Activated T-cell treated with anti-CD3 and anti-CD28 coated beads, Interleukin-2, amount 50 U/mL, for 72 hours (primary cell): Measurements from ENCODE around the gene HNRNPA1. TPM values are rescaled to one million over a fixed set of nuclear protein-coding genes. Genes with fewer than 3 reads are reported as not detected.
"Not testable (repeated sequence)": the region's sequence is repeated elsewhere in the genome, so short reads cannot be mapped to it uniquely, and the experiment has no call there.

Experiments used
- ATAC-seq, 2 donors: fragments of 150-1000 bp; cut with Tn5 transposase; replicated peaks in 1 of 2; 2 replicates each; pipeline ENCODE4 v1.10.0; 2021; ENCODE audit warnings: moderate library complexity in 2 of 2, mild to moderate bottlenecking in 1 of 2
- DNase-seq, 2 donors: peaks; one replicate each; pipeline ENCODE4 v3.0.0; 2021 to 2022; ENCODE audit warnings: mixed read lengths in 1 of 2
- H3K27ac Mint-ChIP-seq: one replicate; pipeline ENCODE4 v1.8.0; 2022; ENCODE audit warnings: mild to moderate bottlenecking, moderate library complexity, mixed read lengths
- H3K27me3 Mint-ChIP-seq: one replicate; pipeline ENCODE4 v1.8.0; 2022; ENCODE audit warnings: low read depth, mixed read lengths
- H3K36me3 Mint-ChIP-seq, 2 donors: one replicate each; pipeline ENCODE4 v1.8.0; 2022; ENCODE audit warnings: mixed read lengths in 2 of 2, mild to moderate bottlenecking in 1 of 2; ENCODE audit not compliant: insufficient read depth in 2 of 2
- H3K4me1 Mint-ChIP-seq: one replicate; pipeline ENCODE4 v1.8.0; 2022; ENCODE audit warnings: low read depth, mixed read lengths
- H3K4me3 Mint-ChIP-seq, 2 donors: one replicate each; pipeline ENCODE4 v1.8.0; 2022; ENCODE audit warnings: mild to moderate bottlenecking in 2 of 2, mixed read lengths in 2 of 2, moderate library complexity in 2 of 2
- H3K9me3 Mint-ChIP-seq, 2 donors: one replicate each; pipeline ENCODE4 v1.8.0; 2022; ENCODE audit warnings: mixed read lengths in 2 of 2
- total RNA-seq, 2 donors: library from RNA; stranded (reverse); gene quantifications; one replicate each; pipeline ENCODE4 v1.2.3, GENCODE V29; 2022

The HNRNPA1 gene
- total RNA-seq, 2 donors from 2014 or later, result 1,863 to 1,950 TPM

GRCh38 chr12:54311051-54311450, 30.5 kb downstream of the HNRNPA1 start:
- Mint-ChIP-seq H3K27ac (no peak overlapping the region), H3K4me1 (peaks cover 12% of the 10 kb centered on the region), H3K27me3 (peaks cover 4% of the 10 kb centered on the region), H3K36me3 (no peaks in the 10 kb centered on the region), H3K4me3 (no peak overlapping the region), H3K9me3 (no peaks in the 10 kb centered on the region)
- ATAC-seq (no peak), DNase-seq (no peak)

- not testable (repeated sequence) for DNase-seq, H3K4me1 Mint-ChIP-seq, H3K27ac Mint-ChIP-seq, H3K4me3 Mint-ChIP-seq, H3K9me3 Mint-ChIP-seq, ATAC-seq, H3K36me3 Mint-ChIP-seq, H3K27me3 Mint-ChIP-seq
These were observed 31.8 kb downstream of the HNRNPA1 start for GRCh38 chr12:54312309-54312708.

- no peak overlapping the region for H3K4me3 Mint-ChIP-seq
- H3K4me1 Mint-ChIP-seq, result peaks cover 20% of the 10 kb centered on the region
- H3K36me3 Mint-ChIP-seq, result peaks cover 0 to 3% of the 10 kb centered on the region in 2 donors
These were observed 40.8 kb downstream of the HNRNPA1 start for GRCh38 chr12:54321363-54321762.

GRCh38 chr12:54324617-54325441, 44.3 kb downstream of the HNRNPA1 start, which contains the start of gene COPZ1:
Gene COPZ1, plus strand, starts transcription at chr12:54325131. Its CDS starts 33 bp downstream, at chr12:54325164.
- Mint-ChIP-seq H3K4me1 (peaks cover 47% of the 10 kb centered on the region), H3K9me3 (no peaks in the 10 kb centered on the region), H3K4me3 (peak within 1 kb of the TSS; percentile 91 to 94), H3K27me3 (no peaks in the 10 kb centered on the region), H3K36me3 (peaks cover 0 to 3% of the 10 kb centered on the region in 2 donors), H3K27ac (peak within 1 kb of the TSS; percentile 95)
- ATAC-seq, result peak; percentile 98 to 99
- DNase-seq, result peak; percentile 89 to 93

More at GRCh38 chr12:54321363-54321762, 40.8 kb downstream of the HNRNPA1 start:
- H3K27ac Mint-ChIP-seq, result no peak overlapping the region
- ATAC-seq (no peak), DNase-seq (no peak)
- H3K27me3 Mint-ChIP-seq, result no peaks in the 10 kb centered on the region
- H3K9me3 Mint-ChIP-seq, result no peaks in the 10 kb centered on the region

- H3K9me3 Mint-ChIP-seq, DNase-seq, H3K27me3 Mint-ChIP-seq, ATAC-seq, H3K36me3 Mint-ChIP-seq: not testable (repeated sequence)
- Mint-ChIP-seq H3K4me1 (peaks cover 54% of the 10 kb centered on the region), H3K27ac (peak overlapping the region; percentile 95), H3K4me3 (peak overlapping the region; percentile 91 to 94)
These were observed 45.0 kb downstream of the HNRNPA1 start for GRCh38 chr12:54325442-54326109.

- Mint-ChIP-seq H3K27me3 (no peaks in the 10 kb centered on the region), H3K4me3 (peak overlapping the region in 1 of 2 donors; percentile 58), H3K4me1 (peaks cover 66% of the 10 kb centered on the region), H3K27ac (peak overlapping the region; percentile 93), H3K9me3 (no peaks in the 10 kb centered on the region), H3K36me3 (peaks cover 0 to 4% of the 10 kb centered on the region in 2 donors)
- ATAC-seq (no peak), DNase-seq (no peak)
These were observed 48.2 kb downstream of the HNRNPA1 start for GRCh38 chr12:54328595-54329337.

GRCh38 chr12:54329759-54330158, 49.2 kb downstream of the HNRNPA1 start:
- ATAC-seq, result no peak
- H3K27ac Mint-ChIP-seq, result peak overlapping the region; percentile 93

GRCh38 chr12:54330442-54330841, 49.9 kb downstream of the HNRNPA1 start:
- H3K27ac Mint-ChIP-seq, result peak overlapping the region; percentile 93
- peaks cover 56% of the 10 kb centered on the region for H3K4me1 Mint-ChIP-seq
- H3K27me3 Mint-ChIP-seq, result no peaks in the 10 kb centered on the region
- no peak for ATAC-seq
- peaks cover 0 to 2% of the 10 kb centered on the region in 2 donors for H3K36me3 Mint-ChIP-seq
- H3K4me3 Mint-ChIP-seq, result no peak overlapping the region
- H3K9me3 Mint-ChIP-seq, result no peaks in the 10 kb centered on the region
- no peak for DNase-seq

More at GRCh38 chr12:54329759-54330158, 49.2 kb downstream of the HNRNPA1 start:
- DNase-seq, result no peak
- Mint-ChIP-seq H3K36me3 (peaks cover 0 to 4% of the 10 kb centered on the region in 2 donors), H3K4me3 (no peak overlapping the region), H3K4me1 (peaks cover 61% of the 10 kb centered on the region), H3K27me3 (no peaks in the 10 kb centered on the region), H3K9me3 (no peaks in the 10 kb centered on the region)

- Mint-ChIP-seq H3K4me3 (no peak overlapping the region), H3K4me1 (peaks cover 52% of the 10 kb centered on the region)
These were observed 50.9 kb downstream of the HNRNPA1 start for GRCh38 chr12:54331461-54331860.

GRCh38 chr12:54333420-54334034, 53.0 kb downstream of the HNRNPA1 start:
- Mint-ChIP-seq H3K27ac (no peak overlapping the region), H3K36me3 (peaks cover 0 to 2% of the 10 kb centered on the region in 2 donors), H3K4me3 (peak overlapping the region in 1 of 2 donors; percentile 47), H3K27me3 (no peaks in the 10 kb centered on the region), H3K9me3 (no peaks in the 10 kb centered on the region), H3K4me1 (peaks cover 39% of the 10 kb centered on the region)
- ATAC-seq (peak in 1 of 2 donors; percentile 73), DNase-seq (no peak)

More at GRCh38 chr12:54331461-54331860, 50.9 kb downstream of the HNRNPA1 start:
- ATAC-seq (no peak), DNase-seq (no peak)
- H3K9me3 Mint-ChIP-seq, result no peaks in the 10 kb centered on the region
- peak overlapping the region; percentile 50 for H3K27ac Mint-ChIP-seq
- H3K27me3 Mint-ChIP-seq, result no peaks in the 10 kb centered on the region
- peaks cover 0 to 2% of the 10 kb centered on the region in 2 donors for H3K36me3 Mint-ChIP-seq
